ENCODE results near the gene SH3TC1.

DNA sequence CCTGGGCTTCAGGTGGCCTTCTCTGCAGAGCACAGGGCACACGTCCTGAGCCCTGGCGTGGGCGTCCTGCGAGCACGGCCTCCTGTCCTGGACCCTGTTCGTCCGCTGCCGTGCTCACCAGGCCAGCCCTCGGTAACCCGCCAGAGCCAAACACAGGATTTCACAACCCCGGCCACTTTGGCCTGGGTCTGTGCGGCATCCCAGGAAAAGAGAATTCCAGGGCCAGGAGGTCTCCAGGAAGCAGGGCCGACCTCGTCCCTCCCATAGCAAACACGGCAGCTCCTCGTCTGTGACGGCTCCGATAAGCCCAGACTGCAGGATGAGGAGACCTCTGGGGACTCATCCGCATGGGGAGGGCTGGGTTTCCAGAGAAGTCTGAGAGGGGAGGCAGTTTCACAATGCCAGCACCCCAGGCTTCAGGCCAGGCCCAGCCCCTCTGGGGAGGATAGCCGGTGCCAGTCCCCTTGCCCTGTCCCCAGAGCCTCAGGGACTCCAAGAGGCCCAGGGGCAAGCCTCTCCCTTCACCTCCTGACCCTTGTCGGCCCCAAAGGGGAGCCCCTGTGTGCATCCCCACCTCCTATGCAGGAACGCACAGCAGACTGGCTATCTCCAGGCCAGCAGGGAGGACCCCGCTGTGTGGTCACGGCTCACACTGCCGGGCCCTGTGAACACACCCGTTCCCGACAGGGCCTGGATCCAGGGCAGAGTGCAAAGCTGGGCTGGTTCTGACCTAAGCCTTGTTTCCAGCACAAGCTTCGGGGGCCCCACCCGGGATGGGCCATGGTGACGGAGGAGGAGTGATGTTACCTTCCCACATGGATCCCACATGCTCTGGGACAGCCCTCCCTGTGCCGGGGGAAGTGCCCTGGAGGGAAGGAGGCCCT lies 48.2 kb downstream of the SH3TC1 start:
- TF ChIP-seq, protein P1, sequence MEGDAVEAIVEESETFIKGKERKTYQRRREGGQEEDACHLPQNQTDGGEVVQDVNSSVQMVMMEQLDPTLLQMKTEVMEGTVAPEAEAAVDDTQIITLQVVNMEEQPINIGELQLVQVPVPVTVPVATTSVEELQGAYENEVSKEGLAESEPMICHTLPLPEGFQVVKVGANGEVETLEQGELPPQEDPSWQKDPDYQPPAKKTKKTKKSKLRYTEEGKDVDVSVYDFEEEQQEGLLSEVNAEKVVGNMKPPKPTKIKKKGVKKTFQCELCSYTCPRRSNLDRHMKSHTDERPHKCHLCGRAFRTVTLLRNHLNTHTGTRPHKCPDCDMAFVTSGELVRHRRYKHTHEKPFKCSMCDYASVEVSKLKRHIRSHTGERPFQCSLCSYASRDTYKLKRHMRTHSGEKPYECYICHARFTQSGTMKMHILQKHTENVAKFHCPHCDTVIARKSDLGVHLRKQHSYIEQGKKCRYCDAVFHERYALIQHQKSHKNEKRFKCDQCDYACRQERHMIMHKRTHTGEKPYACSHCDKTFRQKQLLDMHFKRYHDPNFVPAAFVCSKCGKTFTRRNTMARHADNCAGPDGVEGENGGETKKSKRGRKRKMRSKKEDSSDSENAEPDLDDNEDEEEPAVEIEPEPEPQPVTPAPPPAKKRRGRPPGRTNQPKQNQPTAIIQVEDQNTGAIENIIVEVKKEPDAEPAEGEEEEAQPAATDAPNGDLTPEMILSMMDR (conservative IDR thresholded peaks at IDR 0.05; ENCODE audit: low read length) = no peak
- TF ChIP-seq EZH2phosphoT487 (IDR thresholded peaks at IDR 0.05; ENCODE audit: borderline replicate concordance) = no peak
